Kidney epithelial cell (primary cell): ENCODE results near the gene PPP1R1A. TPM values are rescaled to one million over a fixed set of nuclear protein-coding genes. Genes with fewer than 3 reads are reported as not detected.

Experiments used
- DNase-seq: peaks from one replicate; pipeline ENCODE4 v3.0.0-alpha.2; 2010; ENCODE audit warnings: low read depth
- H3K27me3 ChIP-seq: 2 replicates; pipeline ENCODE4 v1.6.0; 2011; ENCODE audit warnings: low read length; ENCODE audit not compliant: control insufficient read depth, insufficient read depth
- H3K36me3 ChIP-seq: 2 replicates; pipeline ENCODE4 v1.5.1; 2011; ENCODE audit warnings: low read length; ENCODE audit not compliant: control insufficient read depth, insufficient read depth
- H3K4me3 ChIP-seq: 2 replicates; pipeline ENCODE4 v1.5.1; 2011; ENCODE audit warnings: low read depth, mild to moderate bottlenecking, control low read depth, low read length
- total RNA-seq: library from RNA; depleted of rRNA; stranded (reverse); fragments of >200 nt; gene quantifications from 2 replicates; pipeline ENCODE4 v1.2.3, GENCODE V29; 2015
- TF ChIP-seq, protein P1 (sequence below): IDR thresholded peaks from 2 replicates; pipeline ENCODE4 v1.5.1; 2011; ENCODE audit warnings: mild to moderate bottlenecking, moderate library complexity, low read length, control low read depth, inconsistent platforms; ENCODE audit not compliant: insufficient read depth, poor library complexity, severe bottlenecking

Gene PPP1R1A
- total RNA-seq, 1 donor from 2014 or later = 2.4 TPM

DNA sequence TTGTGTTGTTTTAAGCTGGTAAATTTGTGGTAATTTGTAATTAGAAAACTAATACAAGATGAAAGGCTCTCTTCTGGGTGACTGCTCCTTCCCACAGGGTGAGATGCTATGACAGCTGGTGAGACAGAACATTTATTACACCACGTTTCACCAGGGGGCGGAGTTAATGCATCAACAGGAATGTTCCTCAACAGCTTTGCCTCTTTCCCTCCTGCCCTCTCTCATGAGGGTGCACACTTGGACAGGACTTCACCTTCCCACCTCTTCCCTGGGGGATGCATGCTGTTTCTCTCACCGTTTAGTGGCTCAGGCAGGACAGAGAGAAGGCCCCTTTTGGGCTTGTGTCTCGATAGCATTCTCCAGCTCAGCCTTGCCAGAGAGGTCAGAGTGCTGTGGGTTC lies 13.4 kb upstream of the PPP1R1A start:
- Histone ChIP-seq H3K4me3 (no peak overlapping the region), H3K36me3 (no peaks in the 10 kb centered on the region), H3K27me3 (no peaks in the 10 kb centered on the region)
- no peak for DNase-seq
- TF ChIP-seq, protein P1, sequence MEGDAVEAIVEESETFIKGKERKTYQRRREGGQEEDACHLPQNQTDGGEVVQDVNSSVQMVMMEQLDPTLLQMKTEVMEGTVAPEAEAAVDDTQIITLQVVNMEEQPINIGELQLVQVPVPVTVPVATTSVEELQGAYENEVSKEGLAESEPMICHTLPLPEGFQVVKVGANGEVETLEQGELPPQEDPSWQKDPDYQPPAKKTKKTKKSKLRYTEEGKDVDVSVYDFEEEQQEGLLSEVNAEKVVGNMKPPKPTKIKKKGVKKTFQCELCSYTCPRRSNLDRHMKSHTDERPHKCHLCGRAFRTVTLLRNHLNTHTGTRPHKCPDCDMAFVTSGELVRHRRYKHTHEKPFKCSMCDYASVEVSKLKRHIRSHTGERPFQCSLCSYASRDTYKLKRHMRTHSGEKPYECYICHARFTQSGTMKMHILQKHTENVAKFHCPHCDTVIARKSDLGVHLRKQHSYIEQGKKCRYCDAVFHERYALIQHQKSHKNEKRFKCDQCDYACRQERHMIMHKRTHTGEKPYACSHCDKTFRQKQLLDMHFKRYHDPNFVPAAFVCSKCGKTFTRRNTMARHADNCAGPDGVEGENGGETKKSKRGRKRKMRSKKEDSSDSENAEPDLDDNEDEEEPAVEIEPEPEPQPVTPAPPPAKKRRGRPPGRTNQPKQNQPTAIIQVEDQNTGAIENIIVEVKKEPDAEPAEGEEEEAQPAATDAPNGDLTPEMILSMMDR = no peak

GRCh38 chr12:54598970-54599369 lies 10.5 kb upstream of the PPP1R1A start:
- no peaks in the 10 kb centered on the region for H3K27me3 ChIP-seq
- no peak for DNase-seq
- no peak overlapping the region for H3K4me3 ChIP-seq
- H3K36me3 ChIP-seq = no peaks in the 10 kb centered on the region
- TF ChIP-seq, protein P1 = no peak

DNA sequence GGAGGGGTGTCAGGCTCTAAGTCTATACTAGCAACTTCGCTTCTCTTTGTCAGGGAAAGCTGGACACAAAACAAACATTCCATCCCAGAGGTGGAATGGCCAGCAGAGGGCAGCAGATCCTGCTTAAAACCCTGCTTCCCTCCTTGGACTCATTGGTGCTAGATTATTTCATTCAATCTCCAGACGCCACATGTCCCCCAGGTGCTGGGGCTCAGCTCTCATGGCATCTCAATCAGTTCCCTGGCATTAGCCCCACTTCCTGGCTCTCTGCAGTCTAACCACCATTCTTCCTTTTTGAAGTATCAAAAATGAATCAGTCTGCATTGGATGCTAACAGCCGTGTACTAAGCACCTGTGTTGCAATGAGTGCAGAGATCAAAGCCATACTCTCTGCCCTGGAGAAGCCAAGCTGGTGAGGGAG lies 8.1 kb upstream of the PPP1R1A start:
- no peaks in the 10 kb centered on the region for H3K27me3 ChIP-seq
- no peak overlapping the region for H3K4me3 ChIP-seq
- TF ChIP-seq, protein P1 = peak; percentile 88
- H3K36me3 ChIP-seq = no peaks in the 10 kb centered on the region
- no peak for DNase-seq

DNA sequence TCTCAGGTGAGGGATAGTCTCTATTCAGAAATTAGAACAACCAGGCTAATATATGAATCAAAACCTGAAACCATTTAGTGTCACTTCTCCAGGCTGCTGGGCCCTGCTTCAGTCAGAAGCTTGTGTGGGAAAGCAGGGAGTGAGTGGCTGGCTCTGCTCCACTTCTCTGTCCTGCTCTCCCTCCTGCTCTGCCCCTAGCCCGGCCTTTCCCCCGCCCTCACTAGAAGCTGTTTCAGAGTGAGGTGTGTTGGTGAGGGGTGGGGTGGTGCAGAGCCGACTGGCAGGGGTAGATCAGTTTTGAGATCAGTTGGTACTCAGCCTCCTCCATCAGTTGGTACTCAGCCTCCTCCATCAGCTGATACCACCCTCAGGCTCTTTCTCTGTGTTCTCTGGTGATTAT lies 7.0 kb upstream of the PPP1R1A start:
- DNase-seq = no peak
- Histone ChIP-seq H3K36me3 (no peaks in the 10 kb centered on the region), H3K4me3 (no peak overlapping the region), H3K27me3 (no peaks in the 10 kb centered on the region)
- TF ChIP-seq, protein P1 = no peak

DNA sequence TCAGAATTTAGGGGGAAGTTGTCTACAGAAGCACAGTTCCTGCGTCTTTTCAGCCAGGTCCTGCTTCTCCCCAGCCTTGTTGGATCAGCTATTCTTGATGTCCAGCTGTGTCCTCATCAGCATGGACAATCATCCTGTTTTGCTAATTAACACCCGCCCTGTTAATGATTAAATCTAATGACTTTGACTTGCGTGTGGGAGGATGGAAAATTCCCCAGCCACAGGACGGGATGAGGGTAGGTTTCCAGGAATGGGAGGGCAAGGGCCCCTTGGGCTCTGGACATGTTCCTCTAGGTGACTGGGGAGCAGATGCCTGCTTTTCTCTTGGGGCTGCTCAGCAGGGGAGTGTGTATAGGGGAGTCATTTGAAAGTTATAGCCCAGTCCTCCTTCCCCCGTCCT lies 5.3 kb upstream of the PPP1R1A start:
- DNase-seq = peak; percentile 39
- TF ChIP-seq, protein P1 = no peak
- no peaks in the 10 kb centered on the region for H3K27me3 ChIP-seq

GRCh38 chr12:54593135-54593534 lies 4.7 kb upstream of the PPP1R1A start:
- peak; percentile 44 for DNase-seq
- TF ChIP-seq, protein P1 = no peak
- Histone ChIP-seq H3K36me3 (no peaks in the 10 kb centered on the region), H3K27me3 (peaks cover under 1% of the 10 kb centered on the region), H3K4me3 (no peak overlapping the region)

More for the DNA sequence above, 5.3 kb upstream of the PPP1R1A start:
- Histone ChIP-seq H3K4me3 (no peak overlapping the region), H3K36me3 (no peaks in the 10 kb centered on the region)
